GM19023 (cell line): ENCODE data around the gene MCM9.
"Not testable (repeated sequence)": the region's sequence is repeated elsewhere in the genome, so short reads cannot be mapped to it uniquely, and the experiment has no call there.

Source experiments
- ATAC-seq: cut with Tn5 transposase; IDR thresholded peaks from one replicate; pipeline ENCODE4 v1.9.1; 2021; ENCODE audit warnings: mild to moderate bottlenecking, moderate library complexity; ENCODE audit not compliant: unreplicated experiment

Gene MCM9

GRCh38 chr6:118775381-118775780, 159.6 kb downstream of the MCM9 start:
- ATAC-seq: no peak

GRCh38 chr6:118774581-118774980, 160.4 kb downstream of the MCM9 start:
- no peak for ATAC-seq

GRCh38 chr6:118772886-118773285, 162.1 kb downstream of the MCM9 start:
- ATAC-seq: no peak

GRCh38 chr6:118771253-118771652, 163.7 kb downstream of the MCM9 start:
- no peak for ATAC-seq

GRCh38 chr6:118770835-118771234, 164.1 kb downstream of the MCM9 start:
- ATAC-seq: no peak

- no peak for ATAC-seq
Measured at GRCh38 chr6:118770112-118770788, 164.7 kb downstream of the MCM9 start.

GRCh38 chr6:118768904-118769325, 166.0 kb downstream of the MCM9 start:
- no peak for ATAC-seq

- ATAC-seq: no peak
Measured at GRCh38 chr6:118768441-118768840, 166.5 kb downstream of the MCM9 start.

- ATAC-seq: not testable (repeated sequence)
Measured at GRCh38 chr6:118765316-118765715, 169.6 kb downstream of the MCM9 start.

GRCh38 chr6:118764766-118765165, 170.2 kb downstream of the MCM9 start:
- ATAC-seq: no peak
